ENCODE data around the gene EXT2. TPM values are rescaled to one million over a fixed set of nuclear protein-coding genes. Genes with fewer than 3 reads are reported as not detected.

EXT2 gene
- total and polyA plus RNA-seq, 2 experiments from 2014 or later, result 44.1 to 53.1 TPM

DNA sequence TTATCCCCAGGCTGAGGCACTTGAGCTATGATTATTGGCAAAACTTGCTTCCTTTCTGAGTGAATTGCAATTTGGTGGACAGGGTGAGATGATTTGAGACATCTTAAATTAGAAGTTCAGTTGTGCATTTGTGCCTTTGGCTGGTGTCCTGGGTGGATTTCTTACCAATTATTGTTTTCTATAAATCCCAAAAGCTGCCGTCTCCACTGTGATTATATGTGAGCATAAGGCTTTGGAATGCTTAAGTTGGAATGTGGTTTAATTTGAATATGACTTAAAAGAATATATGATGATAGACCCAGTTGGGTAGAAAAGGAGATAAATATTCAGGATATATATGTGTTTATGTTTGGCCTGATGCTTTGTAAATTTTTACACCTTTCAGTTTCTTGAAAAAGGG is 70.0 kb downstream of the EXT2 start:
- Histone ChIP-seq H3K4me1 (ENCODE audit: low read depth) (peaks cover 8% of the 10 kb centered on the region), H3K4me3 (no peak overlapping the region), H3K27ac (no peak overlapping the region), H3K36me3 (no peaks in the 10 kb centered on the region), H3K9me3 (ENCODE audit: low read depth) (no peaks in the 10 kb centered on the region), H3K27me3 (no peaks in the 10 kb centered on the region)
- TF ChIP-seq, protein P1, sequence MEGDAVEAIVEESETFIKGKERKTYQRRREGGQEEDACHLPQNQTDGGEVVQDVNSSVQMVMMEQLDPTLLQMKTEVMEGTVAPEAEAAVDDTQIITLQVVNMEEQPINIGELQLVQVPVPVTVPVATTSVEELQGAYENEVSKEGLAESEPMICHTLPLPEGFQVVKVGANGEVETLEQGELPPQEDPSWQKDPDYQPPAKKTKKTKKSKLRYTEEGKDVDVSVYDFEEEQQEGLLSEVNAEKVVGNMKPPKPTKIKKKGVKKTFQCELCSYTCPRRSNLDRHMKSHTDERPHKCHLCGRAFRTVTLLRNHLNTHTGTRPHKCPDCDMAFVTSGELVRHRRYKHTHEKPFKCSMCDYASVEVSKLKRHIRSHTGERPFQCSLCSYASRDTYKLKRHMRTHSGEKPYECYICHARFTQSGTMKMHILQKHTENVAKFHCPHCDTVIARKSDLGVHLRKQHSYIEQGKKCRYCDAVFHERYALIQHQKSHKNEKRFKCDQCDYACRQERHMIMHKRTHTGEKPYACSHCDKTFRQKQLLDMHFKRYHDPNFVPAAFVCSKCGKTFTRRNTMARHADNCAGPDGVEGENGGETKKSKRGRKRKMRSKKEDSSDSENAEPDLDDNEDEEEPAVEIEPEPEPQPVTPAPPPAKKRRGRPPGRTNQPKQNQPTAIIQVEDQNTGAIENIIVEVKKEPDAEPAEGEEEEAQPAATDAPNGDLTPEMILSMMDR (IDR thresholded peaks at IDR 0.05; ENCODE audit: low read depth, low read length), result no peak
- no peak for DNase-seq (ENCODE audit: low read depth in 1 of 2, low spot score in 1 of 2)

DNA sequence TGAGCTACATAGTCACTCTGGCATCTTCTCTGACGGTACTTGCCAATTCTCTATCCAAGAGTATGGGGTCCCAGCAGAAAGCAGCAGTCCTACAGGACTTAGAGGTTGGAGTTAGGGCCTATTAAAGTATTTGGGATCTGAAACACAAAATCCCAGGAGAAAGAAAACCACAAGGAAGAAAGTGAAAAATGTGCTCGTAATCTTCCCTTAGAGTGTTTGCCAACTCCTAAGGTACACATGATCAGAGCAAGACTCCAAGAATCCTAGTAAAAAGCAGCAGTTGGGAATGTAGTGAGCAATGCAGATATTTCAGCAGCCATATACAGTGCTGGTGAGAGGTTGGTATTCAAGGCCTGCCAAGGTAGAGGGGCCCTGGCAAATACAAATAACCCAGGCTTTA is 71.6 kb downstream of the EXT2 start:
- Histone ChIP-seq H3K27ac (peak overlapping the region; percentile 48), H3K27me3 (no peaks in the 10 kb centered on the region)
- peak in 1 of 2 donors; percentile 37 for DNase-seq (ENCODE audit: low read depth in 1 of 2, low spot score in 1 of 2)

DNA sequence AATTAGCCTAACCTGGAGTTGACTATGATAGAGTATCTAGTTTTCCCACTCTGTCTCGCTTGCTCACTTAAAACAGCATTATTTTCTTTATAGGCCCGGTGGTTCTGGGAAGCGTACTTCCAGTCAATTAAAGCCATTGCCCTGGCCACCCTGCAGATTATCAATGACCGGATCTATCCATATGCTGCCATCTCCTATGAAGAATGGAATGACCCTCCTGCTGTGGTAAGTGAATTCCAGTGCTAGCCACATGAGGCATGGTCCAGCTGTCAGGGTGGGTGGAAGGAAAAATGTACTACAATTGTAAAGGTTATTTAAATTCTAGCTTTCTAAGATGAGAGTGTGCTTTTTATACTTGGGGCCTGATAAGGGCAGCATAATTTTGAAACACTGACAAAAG is 76.0 kb downstream of the EXT2 start:
- TF ChIP-seq, protein P1 (IDR thresholded peaks at IDR 0.05; ENCODE audit: low read depth, low read length), result no peak
- no peaks in the 10 kb centered on the region for H3K27me3 ChIP-seq
- DNase-seq (ENCODE audit: low read depth in 1 of 2, low spot score in 1 of 2), result no peak
- H3K27ac ChIP-seq, result no peak overlapping the region
- H3K36me3 ChIP-seq, result no peaks in the 10 kb centered on the region
- H3K4me3 ChIP-seq, result no peak overlapping the region
- H3K9me3 ChIP-seq (ENCODE audit: low read depth), result no peaks in the 10 kb centered on the region
- peaks cover 11% of the 10 kb centered on the region for H3K4me1 ChIP-seq (ENCODE audit: low read depth)

More for the DNA sequence above, 71.6 kb downstream of the EXT2 start:
- Histone ChIP-seq H3K9me3 (ENCODE audit: low read depth) (no peaks in the 10 kb centered on the region), H3K4me3 (no peak overlapping the region), H3K4me1 (ENCODE audit: low read depth) (peaks cover 8% of the 10 kb centered on the region), H3K36me3 (no peaks in the 10 kb centered on the region)
- TF ChIP-seq, protein P1 (IDR thresholded peaks at IDR 0.05; ENCODE audit: low read depth, low read length), result no peak

DNA sequence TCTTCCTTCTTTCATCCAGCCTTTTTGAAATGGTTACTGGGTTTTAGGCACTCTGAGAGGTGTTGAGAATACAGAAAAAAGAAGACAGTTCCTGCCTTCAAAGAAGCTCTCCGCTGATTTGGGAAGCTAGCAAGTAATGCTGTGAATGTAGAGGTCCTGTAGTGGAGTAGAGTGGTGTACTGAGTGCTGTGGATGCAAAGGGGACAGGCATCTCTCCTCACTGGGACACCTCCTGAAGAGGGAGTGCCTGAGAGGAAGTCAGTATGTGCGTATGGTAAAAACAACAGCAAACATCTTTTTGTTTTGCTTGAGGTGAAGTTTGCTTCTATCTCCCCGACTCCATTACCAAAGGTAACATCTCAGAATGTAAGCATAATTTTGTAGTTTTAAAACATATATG is 77.5 kb downstream of the EXT2 start:
- no peak overlapping the region for H3K27ac ChIP-seq
- H3K4me1 ChIP-seq (ENCODE audit: low read depth), result peaks cover 15% of the 10 kb centered on the region
- no peaks in the 10 kb centered on the region for H3K27me3 ChIP-seq
- TF ChIP-seq, protein P1 (IDR thresholded peaks at IDR 0.05; ENCODE audit: low read depth, low read length), result no peak
- no peaks in the 10 kb centered on the region for H3K9me3 ChIP-seq (ENCODE audit: low read depth)
- no peaks in the 10 kb centered on the region for H3K36me3 ChIP-seq
- no peak for DNase-seq (ENCODE audit: low read depth in 1 of 2, low spot score in 1 of 2)
- no peak overlapping the region for H3K4me3 ChIP-seq

DNA sequence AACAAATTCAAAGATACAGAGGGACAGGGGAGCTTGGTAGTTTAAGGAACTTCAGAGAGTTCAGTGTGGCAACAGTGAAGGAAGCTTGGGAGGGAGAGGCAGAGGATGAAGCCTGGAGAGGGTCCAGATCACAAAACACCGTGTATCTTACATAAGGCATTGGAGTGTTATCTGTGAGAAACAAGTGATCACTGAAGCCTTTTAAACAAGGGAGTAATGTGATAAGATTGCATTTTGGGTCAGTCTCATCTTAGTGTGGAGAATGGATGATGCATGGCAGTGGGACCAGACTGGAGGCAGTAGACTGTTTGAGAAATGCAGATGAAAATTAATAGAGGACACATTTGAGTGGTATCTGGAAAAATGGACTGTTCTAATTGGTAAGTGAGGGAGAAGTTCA is 79.4 kb downstream of the EXT2 start:
- Histone ChIP-seq H3K36me3 (no peaks in the 10 kb centered on the region), H3K4me1 (ENCODE audit: low read depth) (peaks cover 24% of the 10 kb centered on the region), H3K27me3 (no peaks in the 10 kb centered on the region), H3K9me3 (ENCODE audit: low read depth) (no peaks in the 10 kb centered on the region), H3K4me3 (no peak overlapping the region), H3K27ac (no peak overlapping the region)
- TF ChIP-seq, protein P1 (IDR thresholded peaks at IDR 0.05; ENCODE audit: low read depth, low read length), result no peak
- no peak for DNase-seq (ENCODE audit: low read depth in 1 of 2, low spot score in 1 of 2)

Measured in cardiac muscle cell (in vitro differentiated cells and primary cell).